Cardiac muscle cell (in vitro differentiated cells and primary cell): ENCODE data around the gene TLR9. TPM values are rescaled to one million over a fixed set of nuclear protein-coding genes. Genes with fewer than 3 reads are reported as not detected.
A peak's percentile ranks its signal among the peaks of the same experiment; 100 is the strongest.
"Not testable (repeated sequence)": the region's sequence is repeated elsewhere in the genome, so short reads cannot be mapped to it uniquely, and the experiment has no call there.

Experiments
- DNase-seq, 2 donors: peaks; one replicate each; pipeline versions ENCODE4 v3.0.0 to v3.0.0-alpha.2; 2010 to 2017; ENCODE audit warnings: low read depth in 1 of 2, low spot score in 1 of 2
- H3K27ac ChIP-seq: fragments of 200-600 bp; sonication (generic); 2 replicates; pipeline ENCODE4 v1.5.1; 2016
- H3K27me3 ChIP-seq: fragments of 200-600 bp; sonication (generic); 2 replicates; pipeline ENCODE4 v1.6.0; 2016; ENCODE audit warnings: control low read depth
- H3K36me3 ChIP-seq: fragments of 200-600 bp; sonication (generic); 2 replicates; pipeline ENCODE4 v1.5.1; 2016; ENCODE audit warnings: control low read depth
- H3K4me1 ChIP-seq: fragments of 200-600 bp; sonication (generic); 2 replicates; pipeline ENCODE4 v1.8.1; 2017; ENCODE audit warnings: low read depth, mild to moderate bottlenecking, mixed run types
- H3K4me3 ChIP-seq: fragments of 200-600 bp; sonication (generic); 2 replicates; pipeline ENCODE4 v1.5.1; 2016; ENCODE audit warnings: mild to moderate bottlenecking
- H3K9me3 ChIP-seq: fragments of 200-600 bp; sonication (generic); 2 replicates; pipeline ENCODE4 v1.5.1; 2017; ENCODE audit warnings: low read depth, mild to moderate bottlenecking, control low read depth
- CTCF ChIP-seq: IDR thresholded peaks from 2 replicates; pipeline ENCODE4 v1.5.1; 2012; ENCODE audit warnings: low read depth, mild to moderate bottlenecking, low read length
- polyA plus RNA-seq: library from polyadenylated mRNA; unstranded; fragments of >200 nt; fragmentation: Nextera tagmentation; extraction: Ambion mirVana; gene quantifications from 2 replicates; pipeline ENCODE4 v1.2.1, GENCODE V29; 2016
- total RNA-seq: library from RNA; depleted of rRNA; stranded (reverse); fragments of >200 nt; gene quantifications from 2 replicates; pipeline ENCODE4 v1.2.3, GENCODE V29; 2016

Gene TLR9
- total and polyA plus RNA-seq, 2 experiments from 2014 or later = 0.15 TPM; not detected in 1

GRCh38 chr3:52184690-52185089, 40.8 kb downstream of the TLR9 start:
- DNase-seq = no peak
- Histone ChIP-seq H3K4me1 (peaks cover 15% of the 10 kb centered on the region), H3K9me3 (no peaks in the 10 kb centered on the region), H3K27ac (no peak overlapping the region), H3K4me3 (no peak overlapping the region), H3K27me3 (no peaks in the 10 kb centered on the region), H3K36me3 (no peaks in the 10 kb centered on the region)
- TF ChIP-seq CTCF = no peak

GRCh38 chr3:52183786-52184445, 41.5 kb downstream of the TLR9 start:
- Histone ChIP-seq H3K27ac (no peak overlapping the region), H3K4me1 (peaks cover 12% of the 10 kb centered on the region), H3K36me3 (no peaks in the 10 kb centered on the region), H3K4me3 (no peak overlapping the region), H3K27me3 (no peaks in the 10 kb centered on the region), H3K9me3 (no peaks in the 10 kb centered on the region)
- DNase-seq = no peak
- no peak for TF ChIP-seq CTCF

GRCh38 chr3:52182691-52183090, 42.8 kb downstream of the TLR9 start:
- no peak for TF ChIP-seq CTCF

GRCh38 chr3:52182196-52182595, 43.2 kb downstream of the TLR9 start:
- Histone ChIP-seq H3K27me3 (no peaks in the 10 kb centered on the region), H3K4me1 (peaks cover 12% of the 10 kb centered on the region), H3K4me3 (no peak overlapping the region), H3K9me3 (no peaks in the 10 kb centered on the region), H3K36me3 (no peaks in the 10 kb centered on the region), H3K27ac (no peak overlapping the region)
- no peak for TF ChIP-seq CTCF
- no peak for DNase-seq

More at GRCh38 chr3:52182691-52183090, 42.8 kb downstream of the TLR9 start:
- Histone ChIP-seq H3K36me3 (no peaks in the 10 kb centered on the region), H3K27me3 (no peaks in the 10 kb centered on the region), H3K27ac (no peak overlapping the region), H3K4me1 (peaks cover 12% of the 10 kb centered on the region), H3K9me3 (no peaks in the 10 kb centered on the region), H3K4me3 (no peak overlapping the region)
- no peak for DNase-seq

GRCh38 chr3:52181543-52181942, 43.9 kb downstream of the TLR9 start:
- Histone ChIP-seq H3K27me3 (no peaks in the 10 kb centered on the region), H3K4me3 (no peak overlapping the region), H3K4me1 (peaks cover 12% of the 10 kb centered on the region), H3K36me3 (no peaks in the 10 kb centered on the region), H3K9me3 (no peaks in the 10 kb centered on the region), H3K27ac (no peak overlapping the region)
- DNase-seq = peak in 1 of 2 donors; percentile 70
- TF ChIP-seq CTCF = no peak

- Histone ChIP-seq H3K27me3 (no peaks in the 10 kb centered on the region), H3K36me3 (no peaks in the 10 kb centered on the region), H3K4me1 (peaks cover 12% of the 10 kb centered on the region), H3K4me3 (no peak overlapping the region), H3K27ac (no peak overlapping the region), H3K9me3 (no peaks in the 10 kb centered on the region)
- no peak for DNase-seq
- no peak for TF ChIP-seq CTCF
Measured at GRCh38 chr3:52178537-52178936, 46.9 kb downstream of the TLR9 start.

GRCh38 chr3:52178126-52178525, 47.3 kb downstream of the TLR9 start:
- not testable (repeated sequence) for H3K27ac ChIP-seq, H3K4me3 ChIP-seq, H3K36me3 ChIP-seq, H3K9me3 ChIP-seq, DNase-seq, H3K27me3 ChIP-seq
- peaks cover 12% of the 10 kb centered on the region for H3K4me1 ChIP-seq
